ENCODE results near the gene GTF3C1.

DNA sequence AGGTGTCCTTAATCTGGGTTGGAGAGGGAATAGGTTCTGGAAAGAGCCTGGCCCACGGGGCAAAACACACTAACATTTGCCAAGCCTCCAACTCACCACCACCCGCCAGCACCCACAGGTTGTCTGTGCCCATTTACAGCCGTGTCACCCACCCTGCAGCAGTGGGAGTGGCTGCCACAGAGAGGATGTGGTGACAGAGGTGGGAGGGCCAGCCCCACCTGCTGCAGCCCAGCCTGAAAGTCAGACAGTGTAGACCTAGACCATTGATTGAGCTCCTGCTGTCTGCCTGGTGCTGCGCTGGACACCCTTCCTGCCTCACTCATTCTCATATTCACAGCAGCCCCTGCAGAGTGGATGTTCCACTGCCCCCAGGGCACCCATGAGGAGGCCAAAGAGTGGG, 103.0 kb downstream of the GTF3C1 start:
- TF ChIP-seq, protein P1, sequence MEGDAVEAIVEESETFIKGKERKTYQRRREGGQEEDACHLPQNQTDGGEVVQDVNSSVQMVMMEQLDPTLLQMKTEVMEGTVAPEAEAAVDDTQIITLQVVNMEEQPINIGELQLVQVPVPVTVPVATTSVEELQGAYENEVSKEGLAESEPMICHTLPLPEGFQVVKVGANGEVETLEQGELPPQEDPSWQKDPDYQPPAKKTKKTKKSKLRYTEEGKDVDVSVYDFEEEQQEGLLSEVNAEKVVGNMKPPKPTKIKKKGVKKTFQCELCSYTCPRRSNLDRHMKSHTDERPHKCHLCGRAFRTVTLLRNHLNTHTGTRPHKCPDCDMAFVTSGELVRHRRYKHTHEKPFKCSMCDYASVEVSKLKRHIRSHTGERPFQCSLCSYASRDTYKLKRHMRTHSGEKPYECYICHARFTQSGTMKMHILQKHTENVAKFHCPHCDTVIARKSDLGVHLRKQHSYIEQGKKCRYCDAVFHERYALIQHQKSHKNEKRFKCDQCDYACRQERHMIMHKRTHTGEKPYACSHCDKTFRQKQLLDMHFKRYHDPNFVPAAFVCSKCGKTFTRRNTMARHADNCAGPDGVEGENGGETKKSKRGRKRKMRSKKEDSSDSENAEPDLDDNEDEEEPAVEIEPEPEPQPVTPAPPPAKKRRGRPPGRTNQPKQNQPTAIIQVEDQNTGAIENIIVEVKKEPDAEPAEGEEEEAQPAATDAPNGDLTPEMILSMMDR (IDR thresholded peaks at IDR 0.05), result no peak
- TF ChIP-seq POLR2A (IDR thresholded peaks at IDR 0.05), result no peak

Data from adrenal gland (tissue), 5 donors.